ENCODE data around the gene PELI1.
"Not testable (repeated sequence)": the region's sequence is repeated elsewhere in the genome, so short reads cannot be mapped to it uniquely, and the experiment has no call there.

Gene PELI1

DNA sequence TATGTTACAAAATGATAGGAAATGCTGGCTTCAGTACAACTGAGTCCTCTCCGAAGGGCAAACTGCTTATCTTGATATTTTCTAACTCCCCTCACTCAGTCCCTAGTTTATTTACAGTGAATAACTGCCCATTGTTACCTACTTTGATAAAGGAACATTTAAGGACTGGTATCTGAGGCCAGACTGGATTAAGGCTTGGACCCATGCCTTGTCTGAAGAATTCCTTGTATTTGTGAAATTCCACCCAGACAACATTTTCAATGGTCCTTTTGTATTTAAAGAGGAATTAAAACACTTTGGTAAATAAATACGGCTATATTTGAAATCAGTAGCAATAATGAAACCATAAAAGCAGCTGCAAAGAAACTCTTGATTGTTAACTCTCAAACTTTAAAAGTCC lies 58.3 kb downstream of the PELI1 start:
- no peak for DNase-seq (ENCODE audit: low spot score)

DNA sequence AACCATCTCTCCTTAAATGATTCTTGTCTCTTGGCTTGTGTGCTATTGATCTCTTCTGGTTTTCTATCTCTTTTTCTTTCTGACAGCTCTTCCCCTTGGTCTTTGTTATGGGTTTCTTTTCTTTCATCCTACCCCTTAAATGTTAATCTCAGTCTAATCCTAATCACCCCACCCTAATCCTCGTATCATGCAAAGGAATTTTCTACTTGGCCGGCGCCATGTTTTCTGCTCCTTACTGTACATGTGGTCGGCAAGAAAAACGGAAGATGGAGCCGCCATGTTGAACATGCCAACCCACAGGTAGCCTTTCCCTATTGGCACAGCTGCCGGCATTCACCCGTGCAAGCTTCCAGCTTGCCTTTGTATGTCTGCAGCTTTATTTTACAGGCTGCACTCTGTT lies 63.2 kb downstream of the PELI1 start:
- no peak for DNase-seq (ENCODE audit: low spot score)

DNA sequence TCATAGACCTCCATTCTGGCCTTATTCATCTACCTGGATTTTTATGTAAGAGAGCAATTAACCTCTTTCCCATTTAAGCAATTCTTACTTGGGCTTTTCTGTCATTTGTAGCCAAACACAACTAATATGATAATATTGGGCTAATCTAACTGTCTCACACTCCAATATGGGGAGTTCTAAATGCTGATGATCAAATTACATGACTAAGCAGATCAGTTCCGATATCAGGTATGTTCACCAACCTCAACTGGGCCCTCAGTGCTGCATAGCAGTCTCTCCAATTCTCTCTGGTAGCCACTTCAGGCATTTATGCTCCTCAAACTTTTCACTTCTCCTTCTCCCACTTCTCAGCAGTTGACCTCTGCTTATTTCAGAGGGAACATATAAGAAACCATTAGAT lies 64.0 kb downstream of the PELI1 start:
- no peak for DNase-seq (ENCODE audit: low spot score)

DNA sequence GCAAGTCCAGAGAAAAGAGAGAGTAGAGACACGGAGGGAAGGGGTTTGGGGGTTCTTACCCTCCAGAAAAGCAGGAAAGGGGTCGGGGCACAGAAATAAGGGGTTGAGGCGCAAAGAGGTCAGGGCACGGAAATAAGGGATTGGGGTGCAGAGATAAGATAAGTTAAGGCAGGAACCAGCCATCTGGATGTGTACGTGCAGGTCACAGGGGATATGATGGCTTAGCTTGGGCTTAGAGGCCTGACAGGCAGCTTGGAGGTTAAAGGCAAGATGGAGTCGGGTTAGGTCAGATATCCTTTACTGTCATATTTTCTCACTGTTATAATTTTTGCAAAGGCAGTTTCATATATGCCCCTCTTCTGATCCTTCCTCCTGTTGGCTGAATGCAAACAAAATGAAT lies 64.5 kb downstream of the PELI1 start:
- not testable (repeated sequence) for DNase-seq (ENCODE audit: low spot score)

DNA sequence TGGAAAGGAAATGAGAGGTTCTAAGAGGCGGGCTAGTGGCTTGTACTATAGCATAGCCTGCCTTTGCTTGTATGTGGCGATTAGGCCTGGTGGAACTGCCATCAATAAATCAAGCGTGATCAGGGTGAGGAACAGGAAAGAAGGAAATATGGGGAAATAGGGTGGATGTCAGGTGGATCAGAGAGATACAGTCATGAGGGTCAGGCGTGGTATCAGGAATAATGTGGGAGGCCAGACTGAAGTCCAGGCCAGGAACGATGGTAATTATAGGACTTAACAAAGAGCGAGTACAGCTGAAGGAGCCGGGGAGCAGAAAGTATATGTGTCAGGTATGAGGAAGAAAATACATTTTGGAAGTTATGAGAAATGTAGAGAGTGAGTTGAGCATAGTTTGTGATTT lies 67.4 kb downstream of the PELI1 start:
- DNase-seq (ENCODE audit: low spot score): not testable (repeated sequence)

DNA sequence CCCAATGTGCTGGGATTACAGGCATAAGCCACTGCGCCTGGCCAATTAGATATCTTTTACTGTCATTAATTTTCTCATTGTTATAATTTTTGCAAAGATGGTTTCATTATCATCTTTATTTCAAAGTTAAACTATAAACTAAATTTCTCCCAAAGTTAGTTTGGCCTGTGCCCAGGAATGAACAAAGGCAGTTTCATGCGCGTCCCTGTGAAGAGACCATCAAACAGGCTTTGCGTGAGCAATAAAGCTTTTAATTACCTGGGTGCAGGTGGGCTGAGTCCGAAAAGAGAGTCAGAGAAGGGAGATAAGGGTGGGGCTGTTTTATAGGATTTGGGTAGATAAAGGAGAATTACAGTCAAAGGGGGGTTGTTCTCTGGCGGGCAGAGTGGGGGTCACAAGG lies 69.6 kb downstream of the PELI1 start:
- not testable (repeated sequence) for DNase-seq (ENCODE audit: low spot score)

DNA sequence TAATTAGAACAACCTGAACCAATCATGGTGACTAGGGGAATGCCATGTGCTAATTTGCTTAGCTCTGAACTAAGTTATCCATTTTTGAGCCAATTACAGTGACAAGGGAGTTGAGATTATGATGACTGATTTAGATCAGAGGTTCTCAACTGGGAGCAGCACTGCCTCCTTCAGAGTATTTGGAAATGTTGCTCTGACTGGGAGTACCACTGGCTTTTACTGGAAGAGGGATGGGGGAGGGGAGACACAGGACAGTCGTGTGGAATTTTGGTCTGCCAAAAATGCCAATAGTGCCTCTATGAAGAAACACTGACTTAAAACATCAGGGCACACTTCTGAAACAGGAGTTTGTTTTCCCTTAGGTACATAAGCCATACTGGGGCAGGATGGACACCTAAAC lies 76.9 kb downstream of the PELI1 start:
- no peak for DNase-seq (ENCODE audit: low spot score)

DNA sequence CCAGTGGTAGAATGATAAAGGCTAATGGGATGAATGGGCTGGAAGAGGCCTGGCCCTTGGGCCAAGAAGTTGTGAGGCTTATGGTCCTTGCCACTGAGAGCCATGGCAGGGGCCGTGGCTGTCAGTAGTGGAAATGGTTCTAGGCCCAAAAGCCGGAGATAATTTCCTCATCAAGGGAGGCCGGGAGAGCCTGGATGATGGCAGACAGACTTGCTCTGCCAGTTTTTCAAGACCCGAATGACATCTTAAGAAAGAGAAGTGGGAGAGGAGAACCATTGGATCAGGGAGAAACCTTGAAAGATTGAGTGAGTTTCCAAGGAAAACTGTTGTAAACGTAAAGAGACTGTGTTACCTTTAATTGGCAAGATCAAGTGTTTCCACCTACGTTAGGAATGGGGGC lies 78.7 kb downstream of the PELI1 start:
- no peak for DNase-seq (ENCODE audit: low spot score)

DNA sequence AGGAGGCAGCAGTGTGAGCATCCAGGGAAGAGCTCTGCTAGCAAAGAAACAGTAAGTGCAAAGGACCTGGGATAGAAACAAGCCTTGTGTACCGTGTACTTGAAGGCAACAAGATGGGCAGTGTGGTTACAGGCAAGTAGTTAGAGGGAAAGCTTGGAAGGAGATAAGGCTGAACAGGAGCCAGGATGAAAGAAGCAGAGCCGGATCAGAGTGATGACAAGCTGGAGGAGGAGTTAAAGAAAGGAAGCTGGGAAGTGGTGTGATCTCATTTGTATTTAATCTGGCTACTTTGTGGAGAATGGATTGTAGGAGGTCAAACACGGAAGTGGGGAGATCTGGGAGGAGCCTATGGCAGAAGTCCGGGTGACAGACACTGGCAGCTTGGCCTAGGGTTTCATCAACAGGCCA lies 80.3 kb downstream of the PELI1 start:
- DNase-seq (ENCODE audit: low spot score): peak; percentile 13

DNA sequence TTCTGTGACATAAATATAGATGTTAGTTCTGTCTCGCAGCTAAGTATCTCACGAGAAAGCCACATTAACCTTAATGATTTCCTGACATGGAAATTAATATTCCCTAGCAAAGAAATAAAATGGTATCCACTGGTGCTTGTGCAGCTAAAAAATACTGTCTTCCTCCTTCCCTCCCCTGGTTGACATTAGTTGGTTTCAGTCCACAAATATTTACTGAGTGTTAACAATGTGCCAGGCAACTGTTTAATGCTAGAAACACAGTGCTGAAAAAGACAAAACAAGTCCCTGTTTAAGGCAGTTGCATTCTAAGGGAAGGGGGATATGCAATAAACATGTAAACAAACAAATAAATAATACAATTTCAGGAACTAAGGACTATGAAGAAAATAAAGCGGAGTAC lies 80.8 kb downstream of the PELI1 start:
- DNase-seq (ENCODE audit: low spot score): no peak

DNA sequence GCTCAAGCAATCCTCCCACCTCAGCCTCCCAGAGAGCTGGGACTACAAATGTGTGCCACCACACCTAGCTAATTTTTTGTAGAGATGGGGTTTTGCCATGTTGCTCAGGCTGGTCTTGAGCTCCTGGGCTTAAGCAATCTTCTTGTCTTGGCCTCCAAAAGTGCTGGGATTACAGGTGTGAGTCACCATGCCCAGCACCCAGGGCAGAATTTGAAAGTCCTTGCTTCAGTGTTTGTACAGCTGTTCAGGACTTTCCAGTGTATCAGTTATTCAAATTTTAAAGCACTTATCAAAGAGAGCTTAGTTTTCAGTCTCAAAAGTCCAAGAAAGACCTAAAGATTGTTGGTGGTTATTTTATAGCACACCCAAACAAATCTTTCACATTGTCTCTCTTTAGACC lies 81.4 kb downstream of the PELI1 start:
- no peak for DNase-seq (ENCODE audit: low spot score)

DNA sequence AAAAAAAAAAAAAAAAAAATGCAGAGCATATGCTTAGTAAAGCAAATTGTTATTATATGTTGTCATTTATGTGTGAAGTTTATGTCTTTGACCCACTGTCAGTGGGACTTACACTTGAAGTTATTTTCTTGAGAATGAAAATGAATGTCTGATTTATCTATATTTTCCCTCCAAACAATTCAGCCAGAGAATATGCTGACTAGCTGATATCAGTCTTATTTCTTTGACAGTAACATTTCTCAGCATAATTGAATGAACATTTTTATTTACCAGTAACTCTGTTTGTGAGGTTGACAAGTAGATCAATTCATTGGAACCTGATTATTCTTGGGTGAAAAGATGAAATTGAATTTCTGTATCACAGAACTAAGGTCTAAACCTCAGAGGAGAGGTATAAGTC lies 85.0 kb downstream of the PELI1 start:
- no peak for DNase-seq (ENCODE audit: low spot score)

DNA sequence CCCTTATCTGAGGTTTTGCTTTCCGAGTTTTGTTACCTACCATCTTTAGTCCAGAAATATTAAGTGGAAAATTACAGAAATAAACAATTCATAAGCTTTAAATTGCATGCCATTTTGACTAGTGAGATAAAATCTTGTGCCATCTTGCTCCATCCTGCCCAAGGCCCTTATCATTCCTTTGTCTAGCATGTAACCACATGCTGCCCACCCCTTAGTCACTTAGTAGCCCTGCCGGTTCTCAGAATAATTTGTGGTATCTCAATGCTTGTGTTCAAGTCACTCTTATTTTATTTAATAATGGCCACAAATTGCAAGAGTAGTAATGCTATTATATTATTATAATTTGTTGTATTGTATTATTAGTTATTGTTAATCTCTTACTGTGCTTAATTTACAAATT lies 88.2 kb downstream of the PELI1 start:
- DNase-seq (ENCODE audit: low spot score): no peak

DNA sequence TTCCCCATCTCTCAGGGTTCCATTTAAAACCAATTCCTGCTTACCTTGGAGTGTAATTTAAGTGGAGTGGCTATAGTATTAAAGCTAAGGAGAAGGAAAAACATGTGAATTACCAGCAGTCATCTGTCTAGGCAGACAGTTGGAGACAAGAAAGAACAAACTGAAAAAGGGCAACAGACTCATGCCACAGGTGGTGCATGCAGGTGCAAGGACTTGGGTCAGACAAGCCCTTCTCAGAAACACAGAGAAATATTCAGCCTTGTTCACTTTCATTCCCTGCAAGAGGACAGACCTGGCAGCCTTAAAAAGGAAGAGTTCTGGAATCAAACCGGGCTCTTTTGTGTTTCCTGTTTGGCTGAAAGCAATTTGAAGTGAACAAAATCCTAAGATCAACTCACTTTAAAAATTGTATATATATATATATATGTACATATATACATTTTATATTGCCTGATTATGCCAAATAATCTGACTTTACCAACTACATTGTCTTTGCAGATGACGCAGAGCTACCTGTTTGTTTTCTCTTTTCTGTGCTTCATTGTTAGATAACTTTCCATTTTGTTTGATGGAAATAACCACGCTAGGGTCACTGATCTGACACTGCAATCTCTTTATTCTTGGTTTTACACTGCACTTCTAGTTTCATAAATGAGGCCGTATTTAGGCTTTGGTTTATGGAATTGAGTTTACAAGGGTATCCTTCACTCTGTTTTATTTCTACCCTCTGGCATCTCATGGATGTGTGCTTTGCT lies 89.9 kb downstream of the PELI1 start:
- DNase-seq (ENCODE audit: low spot score): no peak

DNA sequence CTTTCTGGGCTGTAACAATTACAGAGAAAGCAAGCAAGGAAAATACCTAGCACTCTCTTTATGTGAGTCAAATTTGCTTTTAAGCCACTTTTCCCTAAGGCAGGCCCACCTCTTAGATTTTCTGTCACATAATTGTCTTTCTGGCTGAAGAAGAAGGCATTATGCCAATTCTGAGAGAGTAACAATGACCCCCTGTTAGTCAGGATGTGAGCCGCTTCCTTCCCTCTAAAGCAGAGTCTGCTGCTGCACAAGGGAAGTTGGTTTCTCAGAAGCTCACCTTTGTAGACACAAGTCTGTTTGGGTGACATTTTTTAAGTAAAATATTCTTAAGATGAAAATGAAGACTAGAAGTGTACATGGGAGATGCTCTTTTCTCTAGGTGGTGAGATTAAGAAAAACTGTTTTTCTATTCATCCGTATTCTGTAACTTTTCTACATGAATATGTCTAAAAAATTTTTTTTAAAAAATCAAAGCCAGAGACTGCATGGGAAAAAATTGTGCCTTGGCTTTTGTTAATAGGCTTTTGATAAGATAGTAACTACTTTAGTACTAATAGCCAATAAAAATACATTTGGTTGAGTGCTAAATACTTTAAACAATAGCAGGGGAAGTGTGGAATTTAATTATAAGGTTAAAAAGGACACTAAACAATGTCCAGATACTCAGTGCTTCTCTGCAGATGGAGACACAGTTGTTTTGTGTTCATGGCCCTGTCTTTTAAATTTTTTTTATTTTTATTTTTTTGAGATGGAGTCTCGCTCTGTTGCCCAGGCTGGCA lies 91.6 kb downstream of the PELI1 start:
- no peak for DNase-seq (ENCODE audit: low spot score)

DNA sequence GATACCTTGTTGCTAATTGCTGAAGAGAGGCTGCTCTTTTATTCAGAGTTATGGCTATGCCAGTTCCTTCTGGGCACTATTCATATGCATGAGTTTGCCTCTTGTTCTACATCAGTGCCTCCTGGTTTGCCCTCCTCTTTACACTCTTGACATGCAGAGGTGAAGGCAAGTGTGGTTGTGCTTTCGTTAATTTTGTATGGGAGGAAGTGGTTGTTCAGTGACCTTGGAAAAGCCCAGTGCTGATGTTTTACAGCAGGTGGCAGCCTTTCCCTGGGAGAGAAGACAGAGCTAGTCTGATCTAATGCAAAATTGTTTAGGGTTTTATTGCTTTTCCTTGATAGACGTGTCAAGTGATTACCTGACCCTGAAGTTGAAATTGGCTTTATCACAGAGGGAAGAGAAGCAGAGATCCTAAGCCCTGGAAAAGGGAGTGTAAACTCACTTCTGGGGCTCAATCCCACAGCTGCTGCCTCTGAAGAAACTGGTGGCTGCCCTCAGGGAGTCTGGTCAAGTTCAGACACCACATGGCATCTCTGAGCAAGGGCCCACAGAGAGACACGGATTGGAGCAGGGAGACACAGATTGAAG lies 94.5 kb downstream of the PELI1 start:
- peak; percentile 83 for DNase-seq (ENCODE audit: low spot score)

DNA sequence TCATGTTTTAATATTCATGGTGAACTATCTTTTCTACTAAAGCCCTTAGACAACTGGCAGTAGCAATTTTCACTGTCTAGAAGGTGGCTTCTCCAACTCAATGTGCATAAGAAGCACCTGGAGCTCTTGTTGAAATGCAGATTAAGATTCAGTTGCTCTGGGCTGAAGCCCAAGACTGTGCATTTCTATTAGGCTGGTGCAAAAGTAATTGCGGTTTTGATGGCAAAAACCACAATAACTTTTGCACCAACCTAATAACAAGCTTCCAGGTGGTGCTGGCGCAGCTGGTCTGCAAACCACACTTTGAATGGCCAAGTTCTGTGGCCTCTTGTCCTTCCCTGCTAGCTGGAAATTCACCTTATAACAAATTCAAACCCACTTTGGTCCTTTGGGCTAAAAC lies 98.3 kb downstream of the PELI1 start:
- DNase-seq (ENCODE audit: low spot score): no peak
